SK-N-SH (cell line): Measurements from ENCODE around the gene SCRN2.

Experiments
- CHD2 ChIP-seq: fragments of 150-350 bp; IDR thresholded peaks from 2 replicates; pipeline ENCODE4 v1.6.1; 2018; ENCODE audit warnings: low read length; ENCODE audit not compliant: partially characterized antibody
- CTCF ChIP-seq: fragments of 200-600 bp; sonication (generic); IDR thresholded peaks from 2 replicates; pipeline ENCODE4 v1.6.1; 2017; ENCODE audit warnings: antibody characterized with exemption, mild to moderate bottlenecking, moderate library complexity
- EZH2phosphoT487 ChIP-seq: fragments of 200-600 bp; sonication (generic); IDR thresholded peaks from 2 replicates; pipeline ENCODE4 v1.6.1; 2017; ENCODE audit warnings: low read depth, mixed run types, mild to moderate bottlenecking, antibody characterized with exemption, moderate library complexity, borderline replicate concordance
- FOXM1 ChIP-seq: IDR thresholded peaks from 2 replicates; pipeline ENCODE4 v1.4.0; 2012; ENCODE audit warnings: low read depth, mild to moderate bottlenecking
- MXI1 ChIP-seq: IDR thresholded peaks from 2 replicates; pipeline ENCODE4 v1.6.1; 2012; ENCODE audit warnings: mild to moderate bottlenecking, low read depth, low read length, improper control_type of control experiment
- PBX3 ChIP-seq: IDR thresholded peaks from 2 replicates; pipeline ENCODE4; 2012
- POLR2AphosphoS5 ChIP-seq: IDR thresholded peaks from 2 replicates; pipeline ENCODE4 v1.6.1; 2012; ENCODE audit warnings: low read depth, low read length
- RAD21 ChIP-seq: IDR thresholded peaks from 2 replicates; pipeline ENCODE4 v1.6.1; 2012; ENCODE audit warnings: mild to moderate bottlenecking, low read length
- RFX5 ChIP-seq: IDR thresholded peaks from 2 replicates; pipeline ENCODE4 v1.6.1; 2012; ENCODE audit warnings: mild to moderate bottlenecking, improper control_type of control experiment, low read length
- SMC3 ChIP-seq: IDR thresholded peaks from 2 replicates; pipeline ENCODE4 v1.6.1; 2012; ENCODE audit warnings: low read depth, low read length, improper control_type of control experiment
- TAF1 ChIP-seq: IDR thresholded peaks from 2 replicates; pipeline ENCODE4 v1.6.1; 2012; ENCODE audit warnings: low read depth, mild to moderate bottlenecking, low read length, moderate library complexity, borderline replicate concordance
- USF2 ChIP-seq: fragments of 150-350 bp; IDR thresholded peaks from 2 replicates; pipeline ENCODE4 v1.6.1; 2017; ENCODE audit warnings: antibody characterized with exemption, low read length, low read depth, borderline replicate concordance

GRCh38 chr17:47870056-47870455, 29.0 kb upstream of the SCRN2 start:
- TF ChIP-seq CTCF (no peak), TAF1 (no peak), MXI1 (no peak), FOXM1 (no peak), POLR2AphosphoS5 (no peak), RAD21 (no peak), CHD2 (no peak), EZH2phosphoT487 (no peak), SMC3 (no peak), USF2 (no peak), RFX5 (no peak), PBX3 (no peak)
